Activated CD4-positive, alpha-beta memory T cell treated with anti-CD3 and anti-CD28 coated beads, Interleukin-2, amount 10 ng/mL, durations not matched to agents 7 days and 5 days (primary cell): ENCODE results near the gene IVD. TPM values are rescaled to one million over a fixed set of nuclear protein-coding genes. Genes with fewer than 3 reads are reported as not detected.

Experiments used
- CTCF ChIA-PET: fragments of 350-600 bp; sonication (Branson Sonifier 250); formaldehyde crosslinking; loops from one replicate; lab custom pipeline; 2021; ENCODE audit warnings: antibody characterized with exemption, inconsistent platforms; lab: Charles Lee
- POLR2A ChIA-PET: fragments of 350-600 bp; sonication (Branson Sonifier 250); formaldehyde crosslinking; loops from one replicate; lab custom pipeline; 2021; ENCODE audit warnings: antibody characterized with exemption; lab: Charles Lee
- DNase-seq: peaks from one replicate; pipeline ENCODE4 v3.0.0-alpha.2; 2020
- H3K27ac Mint-ChIP-seq: one replicate; pipeline ENCODE4 v1.8.0; 2021; ENCODE audit warnings: mild to moderate bottlenecking, mixed read lengths
- H3K27me3 Mint-ChIP-seq: one replicate; pipeline ENCODE4 v1.8.0; 2021; ENCODE audit warnings: mixed read lengths
- H3K36me3 Mint-ChIP-seq: one replicate; pipeline ENCODE4 v1.8.0; 2021; ENCODE audit warnings: low read depth, mixed read lengths
- H3K4me1 Mint-ChIP-seq: one replicate; pipeline ENCODE4 v1.8.0; 2021; ENCODE audit warnings: mixed read lengths
- H3K4me3 Mint-ChIP-seq: one replicate; pipeline ENCODE4 v1.8.0; 2021; ENCODE audit warnings: mild to moderate bottlenecking, mixed read lengths
- H3K9me3 Mint-ChIP-seq: one replicate; pipeline ENCODE4 v1.8.0; 2021; ENCODE audit warnings: mixed read lengths
- total RNA-seq, 2 experiments: library from RNA; stranded (reverse); gene quantifications; one replicate each; pipeline ENCODE4 v1.2.3, GENCODE V29; 2021

The IVD gene
- total RNA-seq, 2 experiments from 2014 or later: 38.1 to 38.4 TPM

GRCh38 chr15:40398413-40398873, 7.2 kb upstream of the IVD start:
- ChIA-PET POLR2A (interaction anchor here (0.9 to 4.2 kb wide), 8 partner anchors 8 to 90 kb away, joined by 3 to 41 read pairs (median 6); partner anchors contain the start of genes IVD, KNSTRN and PLCB2), CTCF (interaction anchor here (0.7 to 2.0 kb wide), 8 partner anchors 9 to 181 kb away, joined by 3 to 11 read pairs (median 4); partner anchors contain the start of gene KNSTRN)
- Mint-ChIP-seq H3K4me3 (peak overlapping the region; percentile 29), H3K36me3 (peaks cover 15% of the 10 kb centered on the region), H3K27me3 (no peaks in the 10 kb centered on the region), H3K27ac (peak overlapping the region; percentile 32), H3K9me3 (no peaks in the 10 kb centered on the region), H3K4me1 (peaks cover 32% of the 10 kb centered on the region)
- peak; percentile 39 for DNase-seq

- Mint-ChIP-seq H3K36me3 (peaks cover 12% of the 10 kb centered on the region), H3K27me3 (no peaks in the 10 kb centered on the region), H3K4me1 (peaks cover 38% of the 10 kb centered on the region), H3K9me3 (no peaks in the 10 kb centered on the region), H3K4me3 (no peak overlapping the region), H3K27ac (no peak overlapping the region)
- no peak for DNase-seq
- ChIA-PET POLR2A (interaction anchor here (3.0 to 4.2 kb wide), 2 partner anchors 14 to 32 kb away, joined by 14 to 41 read pairs; partner anchors contain the start of gene KNSTRN), CTCF (interaction anchor here (1.2 to 1.5 kb wide), 2 partner anchors 18 to 30 kb away, joined by 4 to 5 read pairs; no protein-coding TSS in a partner anchor)
Measured at GRCh38 chr15:40399370-40399769, 6.2 kb upstream of the IVD start.

GRCh38 chr15:40407330-40407990, 1.9 kb downstream of the IVD start:
- Mint-ChIP-seq H3K27me3 (no peaks in the 10 kb centered on the region), H3K4me3 (peak overlapping the region; percentile 4), H3K9me3 (no peaks in the 10 kb centered on the region), H3K27ac (peak overlapping the region; percentile 30), H3K36me3 (peaks cover 34% of the 10 kb centered on the region), H3K4me1 (peaks cover 57% of the 10 kb centered on the region)
- ChIA-PET CTCF (interaction anchor here (0.6 to 3.0 kb wide), 10 partner anchors 9 to 620 kb away, joined by 3 to 17 read pairs (median 3); no protein-coding TSS in a partner anchor), POLR2A (interaction anchor here (0.8 to 5.0 kb wide), 10 partner anchors 10 to 1476 kb away, joined by 3 to 35 read pairs (median 5); partner anchors contain the start of genes BAHD1, KNSTRN and PLCB2)
- no peak for DNase-seq

- CTCF ChIA-PET: interaction anchor here (1.0 kb wide), 1 partner anchor 72 kb away, joined by 5 read pairs; no protein-coding TSS in a partner anchor
- DNase-seq: no peak
- H3K27me3 Mint-ChIP-seq: no peaks in the 10 kb centered on the region
- H3K4me1 Mint-ChIP-seq: peaks cover 48% of the 10 kb centered on the region
- peak overlapping the region; percentile 5 for H3K27ac Mint-ChIP-seq
- H3K4me3 Mint-ChIP-seq: no peak overlapping the region
- peaks cover 36% of the 10 kb centered on the region for H3K36me3 Mint-ChIP-seq
- H3K9me3 Mint-ChIP-seq: no peaks in the 10 kb centered on the region
- POLR2A ChIA-PET: interaction anchor here (1.2 to 2.2 kb wide), 3 partner anchors 10 to 26 kb away, joined by 3 to 6 read pairs (median 5); no protein-coding TSS in a partner anchor
Measured at GRCh38 chr15:40409366-40409765, 3.8 kb downstream of the IVD start.

- Mint-ChIP-seq H3K27me3 (no peaks in the 10 kb centered on the region), H3K36me3 (peaks cover 42% of the 10 kb centered on the region), H3K27ac (peak overlapping the region; percentile 1), H3K4me1 (peaks cover 37% of the 10 kb centered on the region), H3K9me3 (no peaks in the 10 kb centered on the region), H3K4me3 (no peak overlapping the region)
- ChIA-PET CTCF (no interaction called here), POLR2A (interaction anchor here (1.2 to 1.3 kb wide), 2 partner anchors 15 to 39 kb away, joined by 3 read pairs; no protein-coding TSS in a partner anchor)
- DNase-seq: no peak
Measured at GRCh38 chr15:40410476-40410875, 4.9 kb downstream of the IVD start.

- Mint-ChIP-seq H3K4me3 (no peak overlapping the region), H3K9me3 (no peaks in the 10 kb centered on the region), H3K36me3 (peaks cover 46% of the 10 kb centered on the region), H3K27me3 (no peaks in the 10 kb centered on the region), H3K4me1 (peaks cover 26% of the 10 kb centered on the region), H3K27ac (no peak overlapping the region)
- ChIA-PET CTCF (no interaction called here), POLR2A (no interaction called here)
- DNase-seq: no peak
Measured at GRCh38 chr15:40412095-40412759, 6.6 kb downstream of the IVD start.

- no peaks in the 10 kb centered on the region for H3K27me3 Mint-ChIP-seq
- ChIA-PET POLR2A (no interaction called here), CTCF (interaction anchor here (2.9 kb wide), 1 partner anchor 74 kb away, joined by 10 read pairs; no protein-coding TSS in a partner anchor)
- H3K9me3 Mint-ChIP-seq: no peaks in the 10 kb centered on the region
- peaks cover 18% of the 10 kb centered on the region for H3K4me1 Mint-ChIP-seq
- no peak overlapping the region for H3K27ac Mint-ChIP-seq
- no peak for DNase-seq
- H3K4me3 Mint-ChIP-seq: no peak overlapping the region
- H3K36me3 Mint-ChIP-seq: peaks cover 46% of the 10 kb centered on the region
Measured at GRCh38 chr15:40413036-40413435, 7.4 kb downstream of the IVD start.

GRCh38 chr15:40414816-40415215, 9.2 kb downstream of the IVD start:
- POLR2A ChIA-PET: interaction anchor here (0.8 to 1.2 kb wide), 2 partner anchors 10 to 27 kb away, joined by 3 read pairs; partner anchors contain the start of gene BAHD1
- Mint-ChIP-seq H3K36me3 (peaks cover 43% of the 10 kb centered on the region), H3K27me3 (no peaks in the 10 kb centered on the region)

GRCh38 chr15:40415226-40415625, 9.6 kb downstream of the IVD start:
- Mint-ChIP-seq H3K4me3 (no peak overlapping the region), H3K36me3 (peaks cover 40% of the 10 kb centered on the region), H3K27me3 (no peaks in the 10 kb centered on the region), H3K9me3 (no peaks in the 10 kb centered on the region), H3K4me1 (peaks cover under 1% of the 10 kb centered on the region), H3K27ac (no peak overlapping the region)
- DNase-seq: no peak
- ChIA-PET CTCF (interaction anchor here (2.9 kb wide), 1 partner anchor 76 kb away, joined by 10 read pairs; no protein-coding TSS in a partner anchor), POLR2A (interaction anchor here (1.0 to 1.2 kb wide), 2 partner anchors 9 to 26 kb away, joined by 3 read pairs; partner anchors contain the start of gene BAHD1)

More at GRCh38 chr15:40414816-40415215, 9.2 kb downstream of the IVD start:
- no peak for DNase-seq
- Mint-ChIP-seq H3K4me1 (peaks cover 4% of the 10 kb centered on the region), H3K4me3 (no peak overlapping the region), H3K27ac (no peak overlapping the region), H3K9me3 (no peaks in the 10 kb centered on the region)
- CTCF ChIA-PET: interaction anchor here (0.7 to 2.9 kb wide), 3 partner anchors 9 to 76 kb away, joined by 3 to 10 read pairs (median 5); partner anchors contain the start of gene IVD

- ChIA-PET CTCF (interaction anchor here (0.7 kb wide), 1 partner anchor 71 kb away, joined by 4 read pairs; no protein-coding TSS in a partner anchor), POLR2A (interaction anchor here (1.0 to 1.6 kb wide), 3 partner anchors 10 to 48 kb away, joined by 3 to 7 read pairs (median 3); partner anchors contain the start of gene BAHD1)
- H3K9me3 Mint-ChIP-seq: no peaks in the 10 kb centered on the region
- no peak for DNase-seq
- no peaks in the 10 kb centered on the region for H3K4me1 Mint-ChIP-seq
- H3K4me3 Mint-ChIP-seq: no peak overlapping the region
- H3K36me3 Mint-ChIP-seq: peaks cover 32% of the 10 kb centered on the region
- H3K27me3 Mint-ChIP-seq: peaks cover 1% of the 10 kb centered on the region
- no peak overlapping the region for H3K27ac Mint-ChIP-seq
Measured at GRCh38 chr15:40416056-40416455, 10.5 kb downstream of the IVD start.

- H3K4me1 Mint-ChIP-seq: peaks cover 2% of the 10 kb centered on the region
- POLR2A ChIA-PET: interaction anchor here (1.3 to 1.7 kb wide), 2 partner anchors 12 to 14 kb away, joined by 3 to 4 read pairs; partner anchors contain the start of gene IVD
- H3K27me3 Mint-ChIP-seq: peaks cover 1% of the 10 kb centered on the region
- H3K9me3 Mint-ChIP-seq: no peaks in the 10 kb centered on the region
- no peak for DNase-seq
- peaks cover 16% of the 10 kb centered on the region for H3K36me3 Mint-ChIP-seq
- no peak overlapping the region for H3K4me3 Mint-ChIP-seq
- CTCF ChIA-PET: interaction anchor here (1.0 to 1.2 kb wide), 2 partner anchors 73 to 80 kb away, joined by 3 read pairs; no protein-coding TSS in a partner anchor
- H3K27ac Mint-ChIP-seq: peak overlapping the region; percentile 8
Measured at GRCh38 chr15:40418126-40418525, 12.5 kb downstream of the IVD start.
